ENCODE measurements around the gene IL27RA.

Gene IL27RA

DNA sequence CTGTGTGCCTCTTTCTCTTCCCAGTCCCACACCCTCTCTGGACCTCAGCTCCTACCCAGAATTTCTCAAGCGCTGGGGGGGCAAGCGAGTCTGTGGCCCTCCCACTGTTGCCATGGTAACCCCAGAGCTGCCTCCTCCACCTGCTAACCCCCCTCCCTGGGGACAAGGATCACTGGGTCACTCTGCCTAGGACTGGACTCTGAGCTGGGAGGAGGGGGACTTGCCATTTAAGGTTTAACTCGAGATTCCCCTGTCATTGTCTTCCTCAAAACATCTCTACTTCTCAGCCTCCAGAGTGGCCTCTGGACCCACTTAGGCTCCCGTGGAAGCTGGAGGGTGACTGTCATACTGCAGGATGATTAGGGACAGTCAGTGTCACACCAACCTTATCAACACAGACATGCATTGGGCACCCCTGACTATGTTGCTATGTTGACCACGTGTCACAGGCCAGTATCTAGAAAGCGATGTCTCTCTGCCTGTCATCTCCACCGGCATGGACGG is 28.1 kb downstream of the IL27RA start:
- DNase-seq = peak in 2 of 3 experiments; percentile 22 to 56

DNA sequence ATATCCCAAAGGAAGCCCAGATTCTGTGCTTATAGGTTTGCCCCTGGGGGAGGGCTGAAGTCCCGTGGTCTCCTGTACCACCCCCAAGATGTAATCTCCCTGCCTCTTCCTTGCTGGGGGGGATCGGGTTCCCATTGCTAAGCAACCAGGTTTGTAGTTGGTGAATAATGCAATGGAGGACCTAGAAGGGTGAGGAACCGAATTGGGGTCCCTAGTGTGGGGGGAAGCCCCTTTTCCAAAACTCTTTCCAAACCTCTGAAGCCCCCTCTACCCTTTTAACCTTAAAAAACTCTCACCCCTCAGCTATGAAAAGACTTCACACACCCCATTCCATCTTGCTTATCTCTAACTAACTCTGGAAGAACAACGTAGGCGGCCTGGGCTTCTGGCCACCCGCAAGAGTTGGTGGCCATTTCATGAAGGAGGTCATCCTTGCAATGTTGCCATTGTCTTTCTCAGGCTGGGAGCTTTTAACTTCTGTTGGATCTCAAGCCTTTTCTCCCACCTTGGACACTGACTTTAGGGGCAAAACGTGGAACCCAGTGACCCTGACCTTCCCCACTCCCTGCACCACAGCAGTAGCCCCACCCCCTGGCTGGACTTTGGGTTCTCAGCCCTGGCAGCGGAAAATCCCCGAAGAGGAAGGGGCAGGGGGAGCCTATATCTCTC is 29.7 kb downstream of the IL27RA start:
- DNase-seq = no peak

DNA sequence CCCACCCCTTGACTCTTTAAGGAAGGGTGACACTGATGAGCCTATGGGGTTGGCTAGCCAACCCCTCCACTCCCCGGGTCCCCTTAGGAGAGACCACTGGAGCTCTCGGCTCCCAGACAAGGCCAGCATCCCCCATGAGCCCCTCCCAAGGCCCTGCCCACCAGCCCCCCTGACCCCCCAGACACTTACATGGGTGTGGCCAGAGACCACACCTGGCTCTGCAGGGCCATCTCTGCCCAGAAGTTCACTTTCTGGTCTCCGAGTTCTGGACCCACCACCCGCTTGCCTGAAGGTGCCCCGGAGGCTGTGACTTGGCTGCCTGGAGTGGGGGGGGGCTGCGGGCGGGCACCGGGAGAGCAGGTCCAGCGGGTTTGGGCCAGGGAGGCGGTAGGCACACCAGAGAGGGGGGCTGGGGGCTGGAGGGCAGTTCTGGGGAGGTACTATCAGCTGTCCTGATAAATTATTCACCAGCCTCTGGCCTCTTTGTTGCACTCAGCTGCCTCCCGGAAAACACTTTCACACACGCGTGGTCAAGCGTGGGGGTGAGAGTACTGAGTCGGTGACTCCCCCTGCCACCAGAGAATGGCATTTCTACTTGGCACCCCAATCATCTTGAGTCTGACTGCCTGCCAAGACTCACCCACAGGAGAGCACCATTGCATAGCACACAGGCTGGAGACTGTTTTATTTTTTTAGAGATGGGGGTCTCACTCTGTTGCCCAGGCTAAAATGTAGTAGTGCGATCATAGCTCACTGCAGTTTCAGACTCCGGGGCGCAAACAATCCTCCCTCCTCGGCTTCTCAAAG is 30.4 kb downstream of the IL27RA start, which contains the start of gene PALM3:
Gene PALM3, minus strand, starts transcription at position 326 of the 807 bp plus-strand sequence. Its CDS starts 96 bp downstream, at position 230.
- DNase-seq = peak in 1 of 3 experiments; percentile 25

DNA sequence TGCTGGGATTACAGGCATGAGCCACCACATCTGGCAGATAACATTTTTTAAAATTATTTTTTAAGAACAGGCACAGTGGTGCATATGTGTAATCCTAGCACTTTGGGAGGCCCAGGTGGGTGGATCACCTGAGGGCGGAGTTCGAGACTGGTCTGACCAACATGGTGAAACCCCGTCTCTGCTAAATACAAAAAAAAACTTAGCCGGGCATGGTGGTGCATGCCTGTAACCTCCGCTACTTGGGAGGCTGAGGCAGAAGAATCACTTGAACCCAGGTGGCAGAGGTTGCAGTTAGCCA is 30.9 kb downstream of the IL27RA start:
- no peak for DNase-seq

DNA sequence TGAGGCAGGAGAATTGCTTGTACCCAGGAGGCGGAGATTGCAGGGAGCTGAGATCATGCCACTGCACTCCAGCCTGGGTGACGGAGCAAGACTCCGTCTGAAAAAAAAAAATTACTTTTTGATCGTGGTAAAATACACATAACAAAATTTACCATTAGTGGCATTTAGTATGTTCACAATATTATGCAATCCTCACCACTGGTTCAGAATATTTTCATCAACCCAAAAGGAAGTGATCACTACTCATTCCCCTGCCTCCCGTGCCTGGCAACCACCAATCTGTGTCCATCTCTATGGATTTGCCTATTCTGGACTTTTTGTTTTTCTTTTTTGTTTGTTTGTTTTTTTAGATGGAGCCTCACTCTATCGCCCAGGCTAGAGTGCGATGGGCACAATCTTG is 31.5 kb downstream of the IL27RA start:
- no peak for DNase-seq

DNA sequence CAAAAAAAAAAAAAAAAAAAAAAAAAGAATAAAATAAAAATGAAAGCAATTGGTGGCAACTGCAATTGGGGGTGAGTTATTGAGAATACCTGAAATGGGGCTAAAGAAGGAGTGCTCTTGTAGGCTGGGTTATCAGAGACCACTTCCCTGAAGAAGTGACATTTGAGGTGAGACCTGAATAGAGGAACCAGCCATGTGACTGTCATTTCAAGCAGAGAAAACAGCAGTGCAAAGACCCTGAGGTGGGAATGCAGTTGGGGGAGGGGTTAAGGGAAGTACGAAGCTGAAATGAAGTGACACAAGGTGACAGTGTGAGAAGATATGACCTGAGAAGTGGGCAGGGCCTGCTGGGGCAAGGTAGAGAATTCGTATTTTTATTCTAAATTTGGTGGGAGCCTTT is 34.6 kb downstream of the IL27RA start:
- no peak for DNase-seq

DNA sequence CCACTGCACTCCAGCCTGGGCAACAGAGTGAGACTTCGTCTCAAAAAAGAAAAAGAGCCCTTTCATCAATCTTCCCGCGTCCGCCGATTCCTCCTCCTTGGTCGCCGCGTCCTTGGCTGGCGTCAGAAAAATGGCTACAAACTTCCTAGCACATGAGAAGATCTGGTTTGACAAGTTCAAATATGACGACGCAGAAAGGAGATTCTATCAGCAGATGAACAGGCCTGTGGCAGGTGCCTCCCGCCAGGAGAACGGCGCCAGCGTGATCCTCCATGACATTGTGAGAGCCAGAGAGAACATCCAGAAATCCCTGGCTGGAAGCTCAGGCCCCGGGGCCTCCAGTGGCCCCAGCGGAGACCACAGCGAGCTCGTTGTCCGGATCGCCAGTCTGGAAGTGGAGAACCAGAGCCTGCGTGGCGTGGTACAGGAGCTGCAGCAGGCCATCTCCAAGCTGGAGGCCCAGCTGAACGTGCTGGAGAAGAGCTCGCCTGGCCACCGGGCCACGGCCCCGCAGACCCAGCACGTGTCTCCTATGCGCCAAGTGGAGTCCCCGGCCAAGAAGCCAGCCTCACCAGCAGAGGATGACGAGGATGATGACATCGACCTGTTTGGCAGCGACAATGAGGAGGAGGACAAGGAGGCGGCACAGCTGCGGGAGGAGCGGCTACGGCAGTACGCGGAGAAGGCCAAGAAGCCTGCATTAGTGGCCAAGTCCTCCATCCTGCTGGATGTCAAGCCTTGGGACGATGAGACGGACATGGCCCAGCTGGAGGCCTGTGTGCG is 38.9 kb downstream of the IL27RA start:
- DNase-seq = no peak

DNA sequence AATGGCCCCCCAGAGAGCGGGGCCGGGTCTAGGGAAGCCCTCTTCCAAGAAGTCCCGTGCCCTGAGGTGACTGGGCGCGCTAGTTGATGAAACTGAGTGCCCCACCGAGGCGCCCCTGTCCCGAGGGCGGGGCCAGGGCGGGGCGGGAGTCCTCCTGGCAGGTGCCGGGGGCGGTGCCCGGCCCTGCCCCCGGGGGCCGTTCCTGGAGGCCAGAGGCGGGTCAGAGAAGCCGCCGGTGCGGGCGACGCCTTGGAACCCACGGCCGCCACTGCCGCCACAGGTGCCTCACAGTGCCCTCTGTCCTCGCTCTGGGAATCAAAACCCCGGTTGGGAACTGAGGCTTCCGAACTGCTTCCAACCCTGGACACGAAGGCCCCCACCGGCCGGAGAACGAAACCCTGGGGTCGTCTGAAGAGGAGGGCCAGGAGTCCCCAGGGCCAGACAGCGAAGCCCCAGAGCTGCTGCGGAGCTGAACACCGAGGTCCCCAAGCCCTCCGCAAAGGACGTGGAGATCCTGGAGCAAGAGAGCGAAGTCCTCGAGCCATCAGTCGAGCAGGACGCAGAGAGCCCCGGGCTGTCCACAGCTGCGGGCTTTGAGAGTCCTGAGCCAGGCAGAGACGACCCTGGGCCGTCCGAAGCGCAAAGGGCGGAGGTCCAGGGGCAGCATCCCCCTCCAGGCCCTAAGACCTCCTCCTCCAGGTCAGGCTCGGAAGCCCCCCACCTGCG is 41.1 kb downstream of the IL27RA start, which contains the start of gene MISP3:
Gene MISP3, plus strand, starts transcription at position 252 of the 726 bp plus-strand sequence. CDS start 524 bp downstream, outside the sequence.
- peak; percentile 27 to 88 (median 86) for DNase-seq

DNA sequence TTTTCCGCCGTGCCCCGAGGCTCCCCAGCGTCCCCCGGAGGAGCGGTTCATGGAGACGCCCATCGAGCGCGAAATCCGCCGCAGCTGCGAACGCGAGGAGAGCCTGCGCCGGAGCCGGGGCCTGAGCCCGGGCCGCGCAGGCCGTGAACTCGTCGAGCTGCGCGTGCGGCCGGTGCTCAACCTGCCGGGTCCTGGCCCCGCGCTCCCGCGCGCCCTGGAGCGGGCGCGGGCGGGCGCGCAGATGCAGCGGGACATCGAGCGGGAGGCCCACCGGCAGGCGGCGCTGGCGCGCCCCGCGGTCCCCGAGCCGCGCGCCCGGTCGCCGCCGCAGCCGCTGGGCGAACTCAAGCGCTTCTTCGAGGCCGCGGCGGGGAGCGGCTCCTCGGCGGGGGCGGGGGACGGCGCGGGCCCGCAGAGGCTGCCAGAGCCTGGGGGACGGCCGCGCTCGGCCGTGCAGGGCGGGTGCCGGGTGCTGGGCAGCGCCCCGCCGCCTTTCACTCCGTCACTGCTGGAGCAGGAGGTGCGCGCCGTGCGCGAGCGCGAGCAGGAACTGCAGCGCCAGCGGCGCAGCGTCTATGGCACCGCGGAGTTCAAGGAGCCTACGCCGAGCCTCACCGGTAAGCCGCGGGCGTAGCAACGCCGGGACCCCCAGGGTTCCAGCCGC is 41.8 kb downstream of the IL27RA start:
- peak; percentile 68 to 95 (median 84) for DNase-seq

DNA sequence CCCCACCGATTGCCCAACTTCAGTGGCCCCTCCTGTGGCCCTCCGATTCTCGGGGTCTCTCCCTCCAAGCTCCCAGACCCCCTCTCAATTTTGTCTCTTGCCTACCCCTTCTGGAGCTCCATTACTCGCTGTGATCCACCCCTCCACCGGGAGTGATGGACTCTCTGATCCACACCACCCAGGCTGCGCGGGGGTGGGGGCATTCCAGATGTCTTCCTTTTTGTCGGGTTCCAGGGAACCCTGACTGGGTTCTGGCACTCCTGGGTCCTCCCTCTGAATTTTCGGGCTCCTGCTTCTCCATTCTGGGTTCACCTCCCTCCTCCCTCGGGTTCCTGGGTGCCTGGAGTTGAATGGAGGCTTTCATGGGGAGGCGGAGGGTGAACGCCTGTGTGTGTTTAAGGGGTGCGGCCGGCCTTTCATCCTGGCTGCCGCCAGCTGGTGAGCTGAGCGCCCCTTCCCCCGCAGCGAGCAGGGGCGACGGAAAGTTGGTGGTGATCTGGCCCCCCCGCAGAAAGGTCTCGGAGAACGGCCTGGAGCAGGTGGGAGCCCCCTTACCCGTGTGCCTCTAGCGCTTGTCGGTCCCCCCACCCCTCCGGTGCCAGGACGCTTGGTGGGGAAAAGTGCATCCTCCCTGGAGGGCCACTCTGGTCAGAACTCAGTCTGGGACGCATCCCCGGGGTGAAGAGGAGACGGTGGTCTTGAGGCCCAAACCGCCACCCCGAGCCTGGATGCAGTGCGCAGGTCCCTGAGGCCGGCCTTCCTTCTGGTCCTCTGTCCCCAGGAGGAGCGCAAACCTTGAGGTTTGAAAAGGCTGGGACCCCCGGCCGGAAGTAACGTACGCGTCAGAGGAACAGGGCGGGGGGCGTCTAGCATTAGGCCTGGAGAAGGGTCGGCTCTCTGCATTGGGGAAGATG is 42.6 kb downstream of the IL27RA start:
- DNase-seq = peak in 2 of 3 experiments; percentile 81 to 88

DNA sequence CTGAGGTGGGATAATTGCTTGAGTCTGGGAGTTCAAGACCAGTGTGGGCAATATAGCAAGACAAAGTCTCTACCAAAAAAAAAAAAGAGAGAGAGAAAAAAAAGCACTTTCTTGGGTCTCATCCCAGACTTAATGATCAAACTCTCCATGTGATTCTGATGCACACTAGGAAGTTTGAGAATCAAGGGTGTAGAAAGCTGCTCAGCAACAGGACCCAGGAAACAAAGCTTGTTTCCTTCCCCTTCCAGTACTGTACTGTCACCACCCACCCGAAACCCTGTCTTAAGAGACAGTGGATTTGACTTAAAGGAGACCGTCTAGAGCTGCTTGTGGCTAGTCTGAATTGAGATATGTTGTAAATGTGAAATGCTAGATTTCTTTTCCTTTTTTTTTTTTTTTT is 46.8 kb downstream of the IL27RA start:
- DNase-seq = no peak

DNA sequence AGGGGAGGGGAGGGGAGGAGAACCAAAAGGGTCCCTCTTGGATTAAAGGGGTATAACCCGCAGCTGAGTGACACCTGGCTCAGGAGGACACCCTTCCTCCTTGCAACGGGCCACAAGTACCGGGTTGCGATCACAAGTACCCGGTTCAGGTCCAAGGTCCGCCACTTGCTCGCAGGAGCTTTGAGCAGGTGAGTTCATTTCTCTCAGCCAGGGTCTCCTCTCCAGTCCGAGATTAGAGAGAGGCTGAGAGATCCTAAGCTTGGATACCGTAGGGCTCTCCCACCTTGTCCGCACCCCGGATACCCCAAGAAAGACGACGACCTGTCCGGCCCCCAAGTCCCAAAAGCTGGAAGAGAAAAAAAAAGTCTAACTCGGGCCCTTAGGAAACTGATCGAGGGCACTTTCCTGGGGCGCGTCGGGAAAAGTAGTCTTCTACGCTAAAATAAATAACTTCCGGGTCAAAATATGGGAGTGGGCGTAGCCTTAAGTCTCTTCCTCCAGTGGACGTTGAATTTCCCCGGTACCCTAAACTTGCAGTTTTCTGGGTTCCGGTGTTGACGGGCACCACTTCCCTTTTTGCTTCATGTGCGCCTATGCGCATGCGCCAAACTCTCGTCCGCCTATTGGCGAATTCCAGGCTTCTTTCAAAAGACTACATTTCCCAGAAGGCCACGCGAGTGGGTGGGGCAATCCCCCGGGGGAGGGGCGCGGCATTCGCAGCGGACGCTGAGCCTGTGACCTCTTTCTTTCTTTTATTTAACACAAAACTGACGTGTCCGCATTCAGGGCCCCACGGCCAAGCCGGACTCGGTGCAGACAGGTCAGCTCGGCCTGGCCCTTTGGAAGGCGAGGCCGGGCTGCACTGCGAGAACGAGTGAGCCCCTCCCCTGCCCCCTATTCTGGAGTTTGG is 49.6 kb downstream of the IL27RA start:
- peak; percentile 96 to 100 (median 99) for DNase-seq

DNA sequence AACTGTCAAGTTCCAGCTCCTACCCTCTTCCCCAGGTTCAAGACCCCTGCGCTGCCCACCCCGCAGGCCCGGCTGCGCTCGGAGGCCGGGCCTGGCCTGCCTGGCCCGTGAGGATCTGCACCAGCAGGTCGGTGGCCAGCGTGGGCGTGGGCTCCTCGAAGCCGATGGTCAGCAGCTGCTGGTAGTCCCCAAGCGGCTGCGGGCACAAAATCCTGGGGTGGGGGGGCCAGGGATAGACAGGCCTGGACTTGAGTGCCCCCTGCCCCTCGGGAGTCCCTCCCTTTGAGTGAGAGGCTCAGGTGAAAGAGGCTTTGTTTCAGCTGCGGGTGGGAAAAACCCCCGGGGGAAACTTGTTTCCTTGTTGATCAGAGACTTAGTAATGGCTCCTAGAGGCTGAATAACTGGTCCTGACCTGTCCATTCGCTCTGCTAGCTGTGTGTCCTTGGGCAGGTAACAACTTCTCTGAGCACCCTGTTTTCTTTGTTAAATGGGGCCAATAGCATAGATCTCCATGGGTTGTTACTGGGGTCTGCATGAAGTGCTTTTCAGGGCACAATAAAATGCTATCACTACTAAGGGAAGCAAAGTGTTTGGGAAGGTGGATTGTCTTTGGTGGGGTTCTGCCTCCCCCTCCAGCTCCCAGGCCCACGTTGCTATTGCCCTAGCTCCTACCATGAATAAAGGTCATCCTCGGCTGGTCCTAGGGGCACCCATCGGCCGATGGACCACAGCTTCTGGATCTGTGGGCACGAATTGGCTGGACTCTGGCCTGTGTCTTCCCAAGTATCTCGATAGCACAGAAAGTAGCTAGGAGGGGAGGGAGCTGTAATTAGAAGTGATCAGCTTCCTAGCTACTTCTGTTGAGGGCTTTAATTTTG is 50.5 kb downstream of the IL27RA start:
- peak in 1 of 3 experiments; percentile 75 for DNase-seq

DNA sequence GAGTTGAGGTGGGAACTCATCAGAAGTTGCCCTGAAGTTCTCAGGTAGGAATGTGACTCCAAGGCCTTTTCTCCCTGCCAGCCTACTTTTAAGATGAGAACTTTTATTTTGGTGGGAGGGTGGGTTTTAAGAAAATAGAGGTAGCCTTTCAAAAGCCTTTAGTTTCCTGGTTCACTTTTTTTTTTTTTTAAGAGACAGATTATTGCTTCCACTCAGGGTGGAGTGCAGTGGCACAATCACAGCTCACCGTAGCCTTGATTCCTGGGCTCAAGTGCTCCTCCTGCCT is 51.1 kb downstream of the IL27RA start:
- no peak for DNase-seq

DNA sequence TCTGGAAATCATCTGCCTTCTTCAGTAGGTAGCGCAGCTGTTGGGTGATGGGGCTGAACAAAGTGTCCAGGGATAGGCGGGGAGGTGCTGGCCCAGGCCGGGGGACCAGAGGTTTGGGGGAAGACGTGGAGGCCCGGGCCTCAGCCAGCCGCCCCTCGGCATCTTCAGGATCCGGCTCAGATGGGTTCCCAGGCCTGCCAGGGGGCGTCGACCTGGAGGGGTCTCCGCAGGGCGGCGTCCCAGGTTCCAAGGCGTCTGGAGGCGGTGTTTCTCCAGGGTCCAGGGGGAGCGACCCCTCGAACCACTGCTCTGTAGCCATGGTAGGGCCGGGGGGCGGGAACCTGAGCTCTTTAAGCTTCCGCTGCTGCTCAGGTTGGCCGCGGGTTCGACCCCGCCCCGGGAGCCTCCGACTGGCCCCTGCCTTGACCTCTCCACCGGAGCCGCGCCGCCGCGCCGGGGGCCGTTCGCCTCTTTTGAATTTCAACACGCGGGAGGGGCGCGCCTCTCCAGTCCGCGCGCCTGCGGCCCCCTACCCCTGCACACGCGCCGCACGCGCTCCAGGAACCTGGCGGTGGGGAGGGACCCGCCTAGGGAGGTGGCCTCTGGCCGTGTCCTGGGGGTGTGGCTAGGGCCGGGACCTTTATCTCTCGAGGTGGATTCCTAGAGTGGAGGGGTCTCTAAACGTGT is 53.9 kb downstream of the IL27RA start, which contains the start of gene C19orf67:
Gene C19orf67, minus strand, starts transcription at position 475 of the 687 bp plus-strand sequence. Its CDS starts 156 bp downstream, at position 319.
- DNase-seq = no peak

DNA sequence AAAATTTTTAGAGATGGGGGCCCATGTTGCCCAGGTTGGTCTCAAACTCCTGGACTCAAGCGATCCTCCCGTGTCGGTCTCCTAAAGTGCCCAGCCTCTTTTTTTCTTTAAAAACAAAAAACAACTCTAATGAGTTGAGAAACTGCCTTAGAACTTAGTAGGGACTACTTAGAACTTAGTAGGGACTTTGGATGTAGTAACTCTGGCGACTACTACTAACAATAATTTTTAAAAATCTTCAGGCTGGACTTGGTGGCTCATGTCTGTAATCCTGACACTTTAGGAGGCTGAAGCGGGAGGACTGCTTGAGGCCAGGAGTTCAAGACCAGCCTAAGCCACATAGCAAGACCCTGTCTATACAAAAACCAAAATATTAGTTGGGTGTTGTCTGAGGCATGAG is 54.5 kb downstream of the IL27RA start:
- no peak for DNase-seq

DNA sequence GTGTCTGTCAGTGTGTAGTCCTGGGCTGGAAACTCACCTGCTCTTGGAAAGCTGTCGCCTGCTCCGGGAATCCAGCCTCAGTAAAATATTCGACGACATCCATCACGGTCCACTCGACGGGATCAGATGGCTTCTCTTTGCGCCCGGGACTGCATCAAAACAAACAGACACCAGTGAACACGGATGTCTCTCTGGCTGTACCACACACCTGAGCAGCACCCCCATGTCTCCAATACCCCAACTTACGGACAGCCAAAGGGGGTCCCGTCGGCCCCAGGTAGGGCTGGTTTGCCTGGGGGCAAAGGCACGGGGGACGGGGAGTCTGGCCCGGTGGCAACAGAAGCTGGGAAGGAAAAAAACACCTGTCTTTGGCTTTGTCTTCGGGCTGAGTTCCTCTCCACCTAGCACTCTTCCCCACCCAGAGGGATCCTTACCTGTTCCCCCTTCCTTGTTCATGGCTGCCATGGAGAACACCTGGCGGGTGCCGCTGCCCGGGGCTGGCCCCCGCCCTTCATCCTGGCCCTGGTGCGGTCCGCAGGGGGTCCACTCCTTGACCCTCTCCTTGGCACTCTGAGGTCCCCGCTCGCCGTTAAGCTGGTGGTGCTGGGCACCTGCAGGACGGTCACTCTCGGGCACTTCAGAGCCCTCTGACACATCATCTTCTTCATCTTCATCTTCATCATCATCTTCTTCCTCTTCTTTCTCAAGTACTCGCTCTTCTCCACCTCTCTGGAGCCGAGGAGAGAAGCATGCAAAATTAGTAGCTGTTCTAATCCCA is 57.3 kb downstream of the IL27RA start:
- no peak for DNase-seq

DNA sequence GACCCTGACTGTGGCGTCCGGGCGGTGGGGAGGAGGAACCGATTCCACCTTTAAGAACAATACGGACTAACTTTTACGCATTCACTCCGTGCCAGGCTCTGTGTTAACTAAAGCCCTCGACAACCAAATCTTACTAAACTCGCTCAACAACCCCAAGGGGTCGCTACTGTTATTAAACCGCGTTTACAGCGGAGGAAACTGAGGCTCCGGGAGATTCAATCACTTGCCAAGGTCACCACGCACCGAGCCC is 57.8 kb downstream of the IL27RA start:
- DNase-seq = peak in 1 of 3 experiments; percentile 63

Data from NCI-H1417 (cell line).